SJSA1 (cell line): ENCODE measurements around the gene SCYL1. TPM values are rescaled to one million over a fixed set of nuclear protein-coding genes. Genes with fewer than 3 reads are reported as not detected.
"Not testable (repeated sequence)": the region's sequence is repeated elsewhere in the genome, so short reads cannot be mapped to it uniquely, and the experiment has no call there.

Experiments used
- DNase-seq, 2 experiments: peaks; one replicate each; pipeline ENCODE4 v3.0.0-alpha.2; 2015 to 2020; ENCODE audit warnings: low spot score in 2 of 2, low read depth in 1 of 2
- H3K27ac ChIP-seq: fragments of 250-450 bp; sonication (Bioruptor Pico); 2 replicates; pipeline ENCODE4 v1.5.1; 2020; ENCODE audit warnings: mild to moderate bottlenecking, moderate library complexity
- H3K27me3 ChIP-seq: fragments of 250-450 bp; sonication (Bioruptor Pico); replicated peaks from 2 replicates; pipeline ENCODE4 v1.5.1; 2020; ENCODE audit warnings: mild to moderate bottlenecking, moderate library complexity
- H3K36me3 ChIP-seq: fragments of 250-450 bp; sonication (Bioruptor Pico); 2 replicates; pipeline ENCODE4 v1.5.1; 2020; ENCODE audit warnings: mild to moderate bottlenecking
- H3K4me1 ChIP-seq: fragments of 250-450 bp; sonication (Bioruptor Pico); replicated peaks from 2 replicates; pipeline ENCODE4 v1.6.1; 2021; ENCODE audit warnings: mild to moderate bottlenecking
- H3K4me3 ChIP-seq: fragments of 250-450 bp; sonication (Bioruptor Pico); 2 replicates; pipeline ENCODE4 v1.5.1; 2020; ENCODE audit warnings: mild to moderate bottlenecking
- H3K9me3 ChIP-seq: fragments of 250-450 bp; sonication (Bioruptor Pico); replicated peaks from 2 replicates; pipeline ENCODE4 v1.5.1; 2020; ENCODE audit warnings: mild to moderate bottlenecking
- total RNA-seq: library from RNA; depleted of rRNA; stranded (reverse); fragments of >200 nt; shearing (Covaris generic); gene quantifications from 2 replicates; pipeline ENCODE4 v1.2.3, GENCODE V29; 2014

Gene SCYL1
- total RNA-seq, 1 experiment from 2014 or later = 130 TPM

GRCh38 chr11:65505466-65506289 is 19.2 kb upstream of the SCYL1 start:
- peaks cover 51% of the 10 kb centered on the region for H3K27me3 ChIP-seq
- H3K27ac ChIP-seq = peak overlapping the region; percentile 29
- H3K4me3 ChIP-seq = peak overlapping the region; percentile 59
- H3K36me3 ChIP-seq = peaks cover 73% of the 10 kb centered on the region
- peaks cover 17% of the 10 kb centered on the region for H3K9me3 ChIP-seq
- peak in 1 of 2 experiments; percentile 61 for DNase-seq
- peaks cover 51% of the 10 kb centered on the region for H3K4me1 ChIP-seq

GRCh38 chr11:65506290-65506771 is 18.6 kb upstream of the SCYL1 start:
- no peak for DNase-seq

GRCh38 chr11:65506772-65507505 is 17.9 kb upstream of the SCYL1 start:
- peaks cover 50% of the 10 kb centered on the region for H3K27me3 ChIP-seq
- H3K4me3 ChIP-seq = peak overlapping the region; percentile 6
- peak in 1 of 2 experiments; percentile 90 for DNase-seq
- H3K9me3 ChIP-seq = peaks cover 17% of the 10 kb centered on the region
- peaks cover 60% of the 10 kb centered on the region for H3K36me3 ChIP-seq
- H3K4me1 ChIP-seq = peaks cover 54% of the 10 kb centered on the region
- peak overlapping the region; percentile 29 for H3K27ac ChIP-seq

More at GRCh38 chr11:65506290-65506771, 18.6 kb upstream of the SCYL1 start:
- Histone ChIP-seq H3K36me3 (peaks cover 66% of the 10 kb centered on the region), H3K27me3 (peaks cover 51% of the 10 kb centered on the region), H3K4me3 (peak overlapping the region; percentile 6), H3K9me3 (peaks cover 17% of the 10 kb centered on the region), H3K4me1 (peaks cover 54% of the 10 kb centered on the region), H3K27ac (peak overlapping the region; percentile 29)

- peaks cover 16% of the 10 kb centered on the region for H3K4me1 ChIP-seq
- not testable (repeated sequence) for H3K36me3 ChIP-seq, H3K4me3 ChIP-seq, H3K27me3 ChIP-seq, H3K9me3 ChIP-seq, H3K27ac ChIP-seq, DNase-seq
Observed at GRCh38 chr11:65512311-65512710, 12.6 kb upstream of the SCYL1 start.

- Histone ChIP-seq H3K9me3 (no peaks in the 10 kb centered on the region), H3K4me1 (no peaks in the 10 kb centered on the region), H3K27me3 (no peaks in the 10 kb centered on the region), H3K36me3 (no peaks in the 10 kb centered on the region), H3K4me3 (no peak overlapping the region), H3K27ac (no peak overlapping the region)
- DNase-seq = no peak
Observed at GRCh38 chr11:65516135-65516968, 8.5 kb upstream of the SCYL1 start.

GRCh38 chr11:65518941-65519549 is 5.8 kb upstream of the SCYL1 start:
- H3K27ac ChIP-seq, H3K4me1 ChIP-seq, H3K4me3 ChIP-seq, H3K36me3 ChIP-seq, H3K9me3 ChIP-seq, H3K27me3 ChIP-seq, DNase-seq: not testable (repeated sequence)

- not testable (repeated sequence) for H3K27ac ChIP-seq, H3K27me3 ChIP-seq, H3K4me3 ChIP-seq, DNase-seq, H3K9me3 ChIP-seq
- Histone ChIP-seq H3K36me3 (peaks cover 21% of the 10 kb centered on the region), H3K4me1 (peaks cover 18% of the 10 kb centered on the region)
Observed at GRCh38 chr11:65521777-65522521, 2.9 kb upstream of the SCYL1 start.

- H3K27me3 ChIP-seq, H3K27ac ChIP-seq, H3K9me3 ChIP-seq, H3K4me3 ChIP-seq, DNase-seq: not testable (repeated sequence)
- peaks cover 31% of the 10 kb centered on the region for H3K36me3 ChIP-seq
- H3K4me1 ChIP-seq = peaks cover 18% of the 10 kb centered on the region
Observed at GRCh38 chr11:65522718-65523630, 1.9 kb upstream of the SCYL1 start.

- not testable (repeated sequence) for H3K27ac ChIP-seq, DNase-seq, H3K9me3 ChIP-seq, H3K27me3 ChIP-seq, H3K4me3 ChIP-seq
- Histone ChIP-seq H3K36me3 (peaks cover 37% of the 10 kb centered on the region), H3K4me1 (peaks cover 18% of the 10 kb centered on the region)
Observed at GRCh38 chr11:65523631-65523968, 1.3 kb upstream of the SCYL1 start.

- Histone ChIP-seq H3K36me3 (peaks cover 43% of the 10 kb centered on the region), H3K9me3 (0 out of 2 replicates have a peak, but pooled peaks cover 2% of the 10 kb centered on the region), H3K4me3 (peak overlapping the region; percentile 23), H3K27me3 (no peaks in the 10 kb centered on the region), H3K27ac (no peak overlapping the region), H3K4me1 (peaks cover 18% of the 10 kb centered on the region)
- peak; percentile 62 to 63 for DNase-seq
Observed at GRCh38 chr11:65524014-65524740, 706 bp upstream of the SCYL1 start.
